AG09309 (cell line): ENCODE measurements around the gene CAMK2D.

Source experiments
- DNase-seq: peaks from one replicate; pipeline ENCODE4 v3.0.0-alpha.2; 2010; ENCODE audit warnings: low read depth
- H3K4me3 ChIP-seq: 2 replicates; pipeline ENCODE4 v1.5.1; 2011; ENCODE audit warnings: mild to moderate bottlenecking, low read depth, low read length, moderate library complexity; ENCODE audit not compliant: control insufficient read depth
- TF ChIP-seq, protein P1 (sequence below): IDR thresholded peaks from 2 replicates; pipeline ENCODE4 v1.5.1; 2011; ENCODE audit warnings: mild to moderate bottlenecking, low read depth, low read length, inconsistent platforms; ENCODE audit not compliant: insufficient read depth, control insufficient read depth; ENCODE audit errors: missing control alignments

Gene CAMK2D

DNA sequence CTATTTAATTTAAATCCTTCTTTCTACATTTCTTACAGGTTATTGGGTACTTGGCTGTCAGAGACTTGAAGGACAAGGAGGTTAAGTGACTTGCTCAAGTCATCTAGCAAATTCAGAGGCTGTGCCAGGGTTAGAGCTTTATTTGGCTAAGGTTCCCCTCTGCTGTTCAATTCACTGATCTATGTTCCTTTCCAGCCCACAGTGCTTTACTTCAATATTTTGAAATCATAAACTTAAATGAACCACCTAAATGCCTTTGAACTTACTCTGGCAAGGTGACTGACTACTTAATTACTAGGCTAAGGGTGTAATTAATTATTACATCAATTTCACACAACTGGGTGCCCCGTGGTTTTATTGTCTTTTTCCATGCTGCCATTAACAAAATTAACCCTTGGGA lies 288.7 kb downstream of the CAMK2D start:
- no peak overlapping the region for H3K4me3 ChIP-seq

DNA sequence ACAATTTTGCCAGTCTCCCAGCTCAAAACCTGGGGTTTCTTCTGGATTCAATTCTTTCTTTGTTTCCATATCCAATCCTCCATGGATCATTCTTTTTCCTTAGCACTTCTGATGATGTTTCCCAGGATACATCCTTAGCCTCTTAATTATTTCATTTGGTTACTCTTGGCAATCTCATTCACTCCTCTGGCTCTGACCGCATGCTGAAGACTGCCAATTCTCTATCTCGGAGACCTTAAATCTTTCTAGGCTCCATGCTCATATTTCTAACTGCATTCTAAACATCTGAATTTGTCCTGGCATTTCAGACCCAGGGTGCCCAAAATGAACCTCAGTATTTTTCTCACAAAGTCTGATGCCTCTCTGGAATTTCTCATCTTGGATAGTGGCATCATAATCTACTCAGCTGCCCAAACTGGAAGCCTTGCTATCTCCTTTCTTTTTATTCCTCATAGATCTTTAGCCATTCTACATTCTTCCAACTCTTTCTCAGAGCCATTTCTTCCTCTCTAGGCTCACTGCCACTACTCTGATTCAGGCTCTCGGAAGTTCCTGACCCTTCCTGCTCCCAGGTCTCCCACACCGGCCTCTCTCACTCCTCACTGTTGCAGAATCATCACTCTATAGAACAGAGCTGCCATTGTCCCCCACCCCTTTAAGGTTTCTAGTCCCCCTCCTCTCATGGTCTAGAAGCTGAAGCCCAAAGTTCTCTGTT lies 290.2 kb downstream of the CAMK2D start:
- no peak for DNase-seq
- TF ChIP-seq, protein P1, sequence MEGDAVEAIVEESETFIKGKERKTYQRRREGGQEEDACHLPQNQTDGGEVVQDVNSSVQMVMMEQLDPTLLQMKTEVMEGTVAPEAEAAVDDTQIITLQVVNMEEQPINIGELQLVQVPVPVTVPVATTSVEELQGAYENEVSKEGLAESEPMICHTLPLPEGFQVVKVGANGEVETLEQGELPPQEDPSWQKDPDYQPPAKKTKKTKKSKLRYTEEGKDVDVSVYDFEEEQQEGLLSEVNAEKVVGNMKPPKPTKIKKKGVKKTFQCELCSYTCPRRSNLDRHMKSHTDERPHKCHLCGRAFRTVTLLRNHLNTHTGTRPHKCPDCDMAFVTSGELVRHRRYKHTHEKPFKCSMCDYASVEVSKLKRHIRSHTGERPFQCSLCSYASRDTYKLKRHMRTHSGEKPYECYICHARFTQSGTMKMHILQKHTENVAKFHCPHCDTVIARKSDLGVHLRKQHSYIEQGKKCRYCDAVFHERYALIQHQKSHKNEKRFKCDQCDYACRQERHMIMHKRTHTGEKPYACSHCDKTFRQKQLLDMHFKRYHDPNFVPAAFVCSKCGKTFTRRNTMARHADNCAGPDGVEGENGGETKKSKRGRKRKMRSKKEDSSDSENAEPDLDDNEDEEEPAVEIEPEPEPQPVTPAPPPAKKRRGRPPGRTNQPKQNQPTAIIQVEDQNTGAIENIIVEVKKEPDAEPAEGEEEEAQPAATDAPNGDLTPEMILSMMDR: no peak
- no peak overlapping the region for H3K4me3 ChIP-seq

More for the DNA sequence above, 288.7 kb downstream of the CAMK2D start:
- TF ChIP-seq, protein P1: no peak
- DNase-seq: no peak

DNA sequence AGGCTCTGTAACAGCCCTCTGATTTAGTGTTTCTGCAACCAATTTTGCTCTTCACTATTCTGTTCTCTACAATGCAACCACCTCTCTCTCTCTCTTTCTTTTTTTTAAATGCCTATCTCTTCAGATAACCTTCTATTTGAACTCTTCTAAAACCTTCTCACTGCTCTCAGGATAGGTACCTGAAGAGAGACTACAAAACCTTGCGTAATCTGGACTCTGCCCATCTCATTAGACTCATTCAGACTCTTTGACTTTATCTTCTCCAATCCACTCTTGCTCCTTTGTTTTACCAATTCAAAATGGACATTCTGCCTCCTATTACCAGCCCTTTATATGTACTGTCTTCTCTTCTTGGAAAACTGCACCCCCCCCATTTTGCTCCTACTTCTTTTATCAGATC lies 291.6 kb downstream of the CAMK2D start:
- TF ChIP-seq, protein P1: no peak
- no peak for DNase-seq
- no peak overlapping the region for H3K4me3 ChIP-seq

DNA sequence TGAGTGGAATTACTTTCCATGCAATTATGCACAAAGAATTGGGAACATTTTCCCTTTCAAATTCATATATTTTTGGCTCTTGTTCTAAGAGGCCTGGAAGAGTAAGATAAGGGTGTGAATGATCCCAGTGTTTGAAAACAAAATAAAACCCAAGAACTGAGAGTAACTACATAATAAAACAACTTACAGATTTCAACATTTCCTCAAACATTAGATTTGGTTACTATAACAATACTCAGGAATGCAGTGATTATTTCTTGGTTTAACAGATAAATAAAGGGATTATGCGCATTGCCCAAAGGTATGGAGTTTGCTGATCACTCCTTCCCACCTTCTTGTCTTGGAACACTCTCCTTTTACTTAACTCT lies 292.5 kb downstream of the CAMK2D start:
- DNase-seq: no peak
- no peak overlapping the region for H3K4me3 ChIP-seq
- TF ChIP-seq, protein P1: no peak

DNA sequence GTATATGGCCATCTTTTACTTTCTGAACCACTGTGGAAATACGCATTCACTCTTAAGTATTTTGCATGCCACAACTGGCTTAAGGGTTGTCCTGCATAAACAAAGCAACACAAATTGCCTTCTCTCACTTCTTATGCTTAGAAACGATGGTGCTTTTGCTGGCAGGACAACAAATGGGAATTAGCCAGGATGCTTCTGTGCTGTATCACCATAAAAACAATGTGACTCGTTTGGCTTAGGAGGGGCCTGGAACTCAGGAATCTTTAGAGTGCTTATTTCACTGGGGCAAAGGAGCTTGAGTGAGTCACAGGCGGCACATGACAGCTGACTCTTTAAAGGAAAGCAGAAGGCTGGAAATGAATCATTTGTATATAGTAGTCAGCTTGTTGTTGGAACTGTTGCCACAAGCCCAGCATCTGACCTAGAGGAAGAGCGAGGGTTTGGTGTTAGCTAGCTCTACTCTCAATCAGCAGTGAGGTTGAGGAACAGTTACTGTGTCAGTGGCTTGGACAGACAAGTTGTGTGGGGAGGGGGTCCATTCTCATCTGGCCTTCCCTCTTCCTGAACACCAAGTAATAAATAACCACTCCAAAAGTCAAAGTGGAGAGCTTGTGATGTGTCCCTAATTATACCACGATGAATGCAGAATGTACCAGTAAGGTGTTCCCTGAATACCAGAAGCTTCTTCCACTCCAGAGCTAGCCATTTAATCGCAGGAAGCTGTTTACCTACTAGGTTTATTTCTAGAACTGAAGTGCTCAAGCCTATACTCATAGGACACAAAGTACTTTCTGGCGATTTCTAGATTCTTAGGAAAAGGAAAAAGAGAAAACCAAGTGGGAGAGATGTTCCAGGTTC lies 293.1 kb downstream of the CAMK2D start:
- TF ChIP-seq, protein P1: no peak
- no peak overlapping the region; the same call in 1 of the 2 replicates for H3K4me3 ChIP-seq
- peak; percentile 97 for DNase-seq

DNA sequence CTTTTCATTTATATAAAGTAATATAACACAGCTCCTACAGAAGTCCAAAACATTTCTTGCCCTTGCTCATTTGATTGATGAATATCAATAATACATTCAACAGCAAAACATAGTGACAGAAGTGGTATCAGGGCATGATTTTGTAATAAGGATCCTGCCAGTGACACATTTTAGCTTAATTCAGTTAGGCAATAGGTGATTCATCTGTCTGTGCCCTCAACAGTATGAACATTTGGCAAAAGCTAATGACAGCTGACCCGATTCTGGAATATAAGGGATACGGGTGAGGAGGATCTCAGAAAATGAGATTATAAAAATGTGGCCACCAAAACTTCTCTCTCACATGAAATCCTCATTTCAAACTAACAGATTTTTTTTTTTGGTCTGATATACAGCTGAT lies 294.0 kb downstream of the CAMK2D start:
- TF ChIP-seq, protein P1: no peak
- H3K4me3 ChIP-seq: no peak overlapping the region
- no peak for DNase-seq
